ENCODE measurements around the gene STK16.

Gene STK16

GRCh38 chr2:219261024-219261855, 16.0 kb downstream of the STK16 start:
- H3K9me3 ChIP-seq (ENCODE audit: control insufficient read depth, low read length) = no peaks in the 10 kb centered on the region
- no peaks in the 10 kb centered on the region for H3K36me3 ChIP-seq (ENCODE audit: control insufficient read depth, insufficient read depth, low read length)
- H3K4me3 ChIP-seq (ENCODE audit: low read depth, low read length) = no peak overlapping the region
- no peaks in the 10 kb centered on the region for H3K27me3 ChIP-seq (ENCODE audit: control insufficient read depth, insufficient read depth, low read length)
- H3K4me1 ChIP-seq = no peaks in the 10 kb centered on the region
- no peak overlapping the region for H3K4me2 ChIP-seq (ENCODE audit: low read length)
- no peaks in the 10 kb centered on the region for H3K79me2 ChIP-seq
- no peak for TF ChIP-seq CTCF (IDR thresholded peaks at IDR 0.05)
- no peak overlapping the region for H3K9ac ChIP-seq
- no peak overlapping the region for H3K27ac ChIP-seq
- H2AFZ ChIP-seq = no peak overlapping the region

GRCh38 chr2:219266232-219266631, 21.0 kb downstream of the STK16 start:
- no peaks in the 10 kb centered on the region for H3K4me1 ChIP-seq
- H3K36me3 ChIP-seq (ENCODE audit: control insufficient read depth, insufficient read depth, low read length) = no peaks in the 10 kb centered on the region
- no peak overlapping the region for H3K9ac ChIP-seq
- no peak overlapping the region for H3K27ac ChIP-seq
- no peak overlapping the region for H3K4me3 ChIP-seq (ENCODE audit: low read depth, low read length)
- no peak overlapping the region for H3K4me2 ChIP-seq (ENCODE audit: low read length)
- H3K27me3 ChIP-seq (ENCODE audit: control insufficient read depth, insufficient read depth, low read length) = no peaks in the 10 kb centered on the region
- no peak for TF ChIP-seq CTCF (IDR thresholded peaks at IDR 0.05)
- no peaks in the 10 kb centered on the region for H3K9me3 ChIP-seq (ENCODE audit: control insufficient read depth, low read length)
- H2AFZ ChIP-seq = no peak overlapping the region
- H3K79me2 ChIP-seq = no peaks in the 10 kb centered on the region

GRCh38 chr2:219266886-219267285, 21.6 kb downstream of the STK16 start:
- Histone ChIP-seq H3K36me3 (ENCODE audit: control insufficient read depth, insufficient read depth, low read length) (no peaks in the 10 kb centered on the region), H3K4me3 (ENCODE audit: low read depth, low read length) (no peak overlapping the region)

GRCh38 chr2:219268294-219268693, 23.0 kb downstream of the STK16 start:
- Histone ChIP-seq H3K36me3 (ENCODE audit: control insufficient read depth, insufficient read depth, low read length) (no peaks in the 10 kb centered on the region), H3K79me2 (no peaks in the 10 kb centered on the region), H3K4me1 (no peaks in the 10 kb centered on the region), H2AFZ (no peak overlapping the region), H3K27me3 (ENCODE audit: control insufficient read depth, insufficient read depth, low read length) (no peaks in the 10 kb centered on the region), H3K27ac (no peak overlapping the region), H3K4me3 (ENCODE audit: low read depth, low read length) (no peak overlapping the region), H3K9me3 (ENCODE audit: control insufficient read depth, low read length) (no peaks in the 10 kb centered on the region), H3K4me2 (ENCODE audit: low read length) (no peak overlapping the region), H3K9ac (no peak overlapping the region)
- TF ChIP-seq CTCF (IDR thresholded peaks at IDR 0.05) = no peak

More at GRCh38 chr2:219266886-219267285, 21.6 kb downstream of the STK16 start:
- no peak overlapping the region for H3K9ac ChIP-seq
- no peak overlapping the region for H2AFZ ChIP-seq
- no peaks in the 10 kb centered on the region for H3K79me2 ChIP-seq
- H3K27ac ChIP-seq = no peak overlapping the region
- no peak for TF ChIP-seq CTCF (IDR thresholded peaks at IDR 0.05)
- H3K9me3 ChIP-seq (ENCODE audit: control insufficient read depth, low read length) = no peaks in the 10 kb centered on the region
- H3K27me3 ChIP-seq (ENCODE audit: control insufficient read depth, insufficient read depth, low read length) = no peaks in the 10 kb centered on the region
- H3K4me2 ChIP-seq (ENCODE audit: low read length) = no peak overlapping the region
- H3K4me1 ChIP-seq = no peaks in the 10 kb centered on the region
